Gastroesophageal sphincter (tissue), 3 donors: ENCODE results near the gene CYP8B1.

Experiments used
- CTCF ChIP-seq, 4 experiments: fragments of 200-600 bp in 2 of 4; fragments of 450-650 bp in 2 of 4; sonication (generic) in 1 of 4; IDR thresholded peaks; one replicate each; pipeline ENCODE4 v1.5.1; 2017 to 2019; ENCODE audit warnings: antibody characterized with exemption in 4 of 4, mild to moderate bottlenecking in 2 of 4, moderate library complexity in 2 of 4
- EP300 ChIP-seq: sonication (generic); formaldehyde crosslinking; IDR thresholded peaks from one replicate; pipeline ENCODE4 v1.6.1; 2017; ENCODE audit warnings: antibody characterized with exemption, mild to moderate bottlenecking
- POLR2A ChIP-seq, 2 donors: fragments of 450-650 bp; IDR thresholded peaks; one replicate each; pipeline ENCODE4 v1.6.1; 2017; ENCODE audit warnings: antibody characterized with exemption in 2 of 2, mild to moderate bottlenecking in 2 of 2, moderate library complexity in 1 of 2
- POLR2AphosphoS5 ChIP-seq: sonication (generic); formaldehyde crosslinking; IDR thresholded peaks from one replicate; pipeline ENCODE4 v1.6.1; 2017; ENCODE audit warnings: antibody characterized with exemption

- no peak for TF ChIP-seq CTCF (IDR thresholded peaks at IDR 0.05)
- no peak for TF ChIP-seq EP300
- no peak for TF ChIP-seq POLR2AphosphoS5
- TF ChIP-seq POLR2A (IDR thresholded peaks at IDR 0.05) = no peak
Observed at GRCh38 chr3:42886294-42886822, 10.7 kb upstream of the CYP8B1 start.
